SK-N-SH (cell line): Measurements from ENCODE around the gene PBRM1. TPM values are rescaled to one million over a fixed set of nuclear protein-coding genes. Genes with fewer than 3 reads are reported as not detected.

Experiments
- CTCF ChIA-PET: fragments of 300-600, 350-600 bp; formaldehyde crosslinking; extraction: SDS; loops from one replicate; lab custom pipeline; 2021; lab: Yijun Ruan, JAX
- POLR2A ChIA-PET: fragments of 350-600 bp; sonication (Branson Sonifier 250); formaldehyde crosslinking; extraction: SDS; loops from one replicate; lab custom pipeline; 2020; ENCODE audit warnings: antibody characterized with exemption, inconsistent platforms; lab: Yijun Ruan, JAX
- DNase-seq: peaks from one replicate; pipeline ENCODE4 v3.0.0; 2012
- H2AFZ ChIP-seq: fragments of 200-600 bp; sonication (generic); 2 replicates; pipeline ENCODE4 v1.8.1; 2016; ENCODE audit warnings: antibody characterized with exemption, mild to moderate bottlenecking, low read depth
- H3F3A ChIP-seq: fragments of 200-600 bp; sonication (generic); replicated peaks from 2 replicates; pipeline ENCODE3; 2016; ENCODE audit warnings: antibody characterized with exemption, mild to moderate bottlenecking; ENCODE audit not compliant: insufficient read depth
- H3K27ac ChIP-seq, 2 experiments: fragments of 200-500 bp in 1 of 2; fragments of 200-600 bp in 1 of 2; sonication (Bioruptor generic) in 1 of 2; sonication (generic), shearing (Covaris generic) in 1 of 2; 2 replicates each; pipeline versions ENCODE4 v1.5.1 to v1.6.1; 2014 to 2016; ENCODE audit warnings: low read depth in 2 of 2, inconsistent platforms in 1 of 2, low read length in 1 of 2, mild to moderate bottlenecking in 1 of 2, mixed read lengths in 1 of 2
- H3K27me3 ChIP-seq: fragments of 200-600 bp; sonication (generic), shearing (Covaris generic); 2 replicates; pipeline ENCODE4 v1.6.1; 2016; ENCODE audit warnings: mixed run types; ENCODE audit not compliant: insufficient read depth
- H3K36me3 ChIP-seq, 2 experiments: fragments of 200-500 bp in 1 of 2; fragments of 200-600 bp in 1 of 2; sonication (Bioruptor generic) in 1 of 2; sonication (generic) in 1 of 2; replicated peaks in 1 of 2; 2 replicates each; pipeline versions ENCODE3 to v1.5.1; 2014 to 2016; ENCODE audit warnings: low read length in 1 of 2, mild to moderate bottlenecking in 1 of 2; ENCODE audit not compliant: insufficient read depth in 2 of 2, control insufficient read depth in 1 of 2
- H3K4me1 ChIP-seq, 2 experiments: fragments of 200-500 bp in 1 of 2; fragments of 200-600 bp in 1 of 2; sonication (Bioruptor generic) in 1 of 2; sonication (generic), shearing (Covaris generic) in 1 of 2; 2 replicates each; pipeline versions ENCODE4 v1.5.1 to v1.6.1; 2014 to 2016; ENCODE audit warnings: low read depth in 1 of 2, low read length in 1 of 2, mixed run types in 1 of 2; ENCODE audit not compliant: insufficient read depth in 2 of 2, control insufficient read depth in 1 of 2
- H3K4me2 ChIP-seq: fragments of 200-600 bp; sonication (generic), shearing (Covaris generic); 2 replicates; pipeline ENCODE4 v1.6.1; 2017; ENCODE audit warnings: mixed run types
- H3K4me3 ChIP-seq, 2 experiments: fragments of 200-500 bp in 1 of 2; fragments of 200-600 bp in 1 of 2; sonication (Bioruptor generic) in 1 of 2; sonication (generic), shearing (Covaris generic) in 1 of 2; 2 replicates each; pipeline versions ENCODE4 v1.5.1 to v1.8.1; 2014 to 2016; ENCODE audit warnings: low read depth in 2 of 2, inconsistent platforms in 1 of 2, low read length in 1 of 2, mild to moderate bottlenecking in 1 of 2, mixed read lengths in 1 of 2, moderate library complexity in 1 of 2
- H3K79me2 ChIP-seq: fragments of 200-600 bp; sonication (generic); 2 replicates; pipeline ENCODE4 v1.8.1; 2017; ENCODE audit warnings: mild to moderate bottlenecking; ENCODE audit not compliant: insufficient read depth
- H3K9ac ChIP-seq: fragments of 200-600 bp; sonication (generic); 2 replicates; pipeline ENCODE4 v1.6.1; 2017; ENCODE audit warnings: mixed run types
- H3K9me2 ChIP-seq: fragments of 200-600 bp; sonication (generic); 2 replicates; pipeline ENCODE4 v1.6.1; 2017; ENCODE audit warnings: mixed run types
- H3K9me3 ChIP-seq: fragments of 200-600 bp; sonication (generic); 2 replicates; pipeline ENCODE4 v1.6.1; 2017; ENCODE audit warnings: mixed run types, mild to moderate bottlenecking, moderate library complexity
- H4K20me1 ChIP-seq: fragments of 200-600 bp; sonication (generic); 2 replicates; pipeline ENCODE4 v1.6.1; 2017; ENCODE audit warnings: mild to moderate bottlenecking, mixed run types; ENCODE audit not compliant: insufficient read depth
- CHD2 ChIP-seq: fragments of 150-350 bp; IDR thresholded peaks from 2 replicates; pipeline ENCODE4 v1.6.1; 2018; ENCODE audit warnings: low read length; ENCODE audit not compliant: partially characterized antibody
- ELF1 ChIP-seq: IDR thresholded peaks from 2 replicates; pipeline ENCODE4 v1.4.0; 2012
- FOXM1 ChIP-seq: IDR thresholded peaks from 2 replicates; pipeline ENCODE4 v1.4.0; 2012; ENCODE audit warnings: low read depth, mild to moderate bottlenecking
- GATA2 ChIP-seq: sonication (generic); formaldehyde crosslinking; IDR thresholded peaks from 2 replicates; pipeline ENCODE4 v1.5.0; 2020; ENCODE audit warnings: mild to moderate bottlenecking, missing genetic modification reagents
- JUND ChIP-seq: IDR thresholded peaks from 2 replicates; pipeline ENCODE4 v1.4.0; 2012
- NRF1 ChIP-seq: IDR thresholded peaks from 2 replicates; pipeline ENCODE4 v1.6.1; 2012; ENCODE audit warnings: low read depth, mild to moderate bottlenecking, low read length
- PBX3 ChIP-seq: IDR thresholded peaks from 2 replicates; pipeline ENCODE4; 2012
- RCOR1 ChIP-seq: fragments of 150-350 bp; IDR thresholded peaks from 2 replicates; pipeline ENCODE4 v1.6.1; 2017; ENCODE audit warnings: antibody characterized with exemption, low read length
- SIN3A ChIP-seq: IDR thresholded peaks from 2 replicates; pipeline ENCODE4 v1.6.1; 2012; ENCODE audit warnings: low read depth, mild to moderate bottlenecking, low read length, moderate library complexity, borderline replicate concordance
- TAF1 ChIP-seq: IDR thresholded peaks from 2 replicates; pipeline ENCODE4 v1.6.1; 2012; ENCODE audit warnings: low read depth, mild to moderate bottlenecking, low read length, moderate library complexity, borderline replicate concordance
- TCF12 ChIP-seq: IDR thresholded peaks from 2 replicates; pipeline ENCODE4 v1.4.0; 2012
- TEAD4 ChIP-seq: IDR thresholded peaks from 2 replicates; pipeline ENCODE4 v1.4.0; 2012; ENCODE audit warnings: mild to moderate bottlenecking, borderline replicate concordance; ENCODE audit not compliant: insufficient read depth
- USF2 ChIP-seq: fragments of 150-350 bp; IDR thresholded peaks from 2 replicates; pipeline ENCODE4 v1.6.1; 2017; ENCODE audit warnings: antibody characterized with exemption, low read length, low read depth, borderline replicate concordance
- WGBS: methylation state at CpG from one replicate; pipeline ENCODE4 v1.1.6; 2017; ENCODE audit warnings: low lambda C conversion rate; 5-methylcytosine and 5-hydroxymethylcytosine counted together
- polyA plus RNA-seq, 3 experiments: library from polyadenylated mRNA; depleted of rRNA; stranded (reverse); fragments of >200 nt; gene quantifications; 2 replicates each; pipeline ENCODE4 v1.2.3, GENCODE V29; 2012

Gene PBRM1
- polyA plus RNA-seq, 1 of the 3 experiments (the other 2 are of a cell fraction), result 14.3 TPM

DNA sequence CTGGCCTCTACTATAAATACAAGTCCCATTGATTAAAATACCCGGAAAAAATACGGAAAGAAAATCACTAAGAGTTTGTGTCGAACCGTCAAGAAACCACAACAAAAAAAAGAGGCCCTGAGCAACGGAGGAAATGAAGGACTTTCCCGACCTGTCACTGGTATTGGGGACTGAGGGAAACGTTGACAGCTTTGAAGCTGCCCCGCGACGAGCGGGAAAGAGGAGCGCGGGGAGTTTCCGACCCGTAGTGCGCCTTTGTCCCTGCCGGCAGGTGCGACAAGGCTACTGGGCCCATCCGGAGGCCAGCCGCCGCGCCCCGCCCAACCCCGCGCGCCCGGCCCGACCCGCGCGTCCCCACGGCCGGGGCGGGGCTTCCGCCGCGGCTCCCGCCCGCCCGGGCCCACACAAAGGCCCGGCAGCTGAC, 416 bp downstream of the PBRM1 start:
- H3K4me3 ChIP-seq, result peak overlapping the region; percentile 88 to 95
- H3F3A ChIP-seq, result peaks cover 17% of the 10 kb centered on the region
- no peak for TF ChIP-seq FOXM1
- TF ChIP-seq CHD2, result peak; percentile 3
- TF ChIP-seq RCOR1, result no peak
- TF ChIP-seq ELF1, result 0 out of 2 replicates have a peak, but pooled peaks have one; percentile 3
- no peak for TF ChIP-seq NRF1
- no peak for TF ChIP-seq TAF1
- TF ChIP-seq USF2, result no peak
- TF ChIP-seq PBX3, result no peak
- no peak for TF ChIP-seq TCF12
- peak; percentile 79; the same call in 1 of the 2 replicates for TF ChIP-seq SIN3A
- no peak for TF ChIP-seq TEAD4
- DNase-seq, result peak; percentile 97
- H2AFZ ChIP-seq, result peak overlapping the region; percentile 68
- peak overlapping the region; percentile 80 for H3K4me2 ChIP-seq
- 2% methylated on average over 13 of the region's 41 CpGs for WGBS
- no peaks in the 10 kb centered on the region for H3K27me3 ChIP-seq
- peak overlapping the region; percentile 96 for H3K9ac ChIP-seq
- POLR2A ChIA-PET, result interaction anchor here (0.6 to 0.8 kb wide), 2 partner anchors 149 to 182 kb away, joined by 4 read pairs; partner anchors contain the start of gene UQCC5
- H3K27ac ChIP-seq, result peak overlapping the region; percentile 86 to 93
- no peaks in the 10 kb centered on the region for H3K9me3 ChIP-seq
- CTCF ChIA-PET, result no interaction called here
- H3K9me2 ChIP-seq, result no peaks in the 10 kb centered on the region
- peaks cover 0 to 13% of the 10 kb centered on the region in 2 experiments; a peak in 2 of 4 replicates for H3K4me1 ChIP-seq
- no peaks in the 10 kb centered on the region for H4K20me1 ChIP-seq
- H3K79me2 ChIP-seq, result peaks cover 93% of the 10 kb centered on the region
- H3K36me3 ChIP-seq, result peaks cover 43 to 50% of the 10 kb centered on the region in 2 experiments

DNA sequence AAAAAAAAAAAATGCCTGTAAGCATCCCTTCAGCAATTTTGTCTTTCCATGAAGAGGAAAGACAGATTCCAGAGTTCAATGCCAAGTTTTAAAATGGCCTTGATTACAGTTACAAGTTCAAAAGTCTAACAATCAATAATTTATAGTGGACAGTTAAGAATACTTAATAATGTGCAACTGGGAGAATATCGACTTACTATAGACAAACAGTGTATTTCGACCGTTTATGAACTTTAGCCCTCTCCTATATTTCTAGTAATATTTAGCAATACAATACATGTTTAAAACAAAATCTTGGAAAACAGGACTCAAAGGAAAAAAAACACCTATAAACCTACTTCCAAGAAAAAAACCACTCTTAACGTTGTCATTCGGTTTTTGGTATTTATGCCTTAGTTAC, 1.5 kb downstream of the PBRM1 start:
- H3K79me2 ChIP-seq, result peaks cover 96% of the 10 kb centered on the region
- peaks cover 41 to 46% of the 10 kb centered on the region in 2 experiments for H3K36me3 ChIP-seq
- peak overlapping the region; percentile 86 to 87 for H3K27ac ChIP-seq
- H4K20me1 ChIP-seq, result no peaks in the 10 kb centered on the region
- DNase-seq, result no peak
- no peaks in the 10 kb centered on the region for H3K9me2 ChIP-seq
- TF ChIP-seq TAF1 (no peak), SIN3A (no peak), JUND (no peak), GATA2 (CRISPR knock-in tag) (no peak)
- H3K27me3 ChIP-seq, result no peaks in the 10 kb centered on the region
- H3K4me2 ChIP-seq, result peak overlapping the region; percentile 80
- ChIA-PET CTCF (no interaction called here), POLR2A (interaction anchor here (0.7 kb wide), 1 partner anchor 211 kb away, joined by 3 read pairs; no protein-coding TSS in a partner anchor)
- H3K4me3 ChIP-seq, result peak overlapping the region; percentile 88 to 95; a peak in 3 of 4 replicates
- H3F3A ChIP-seq, result peaks cover 9% of the 10 kb centered on the region
- no peaks in the 10 kb centered on the region for H3K9me3 ChIP-seq
- H2AFZ ChIP-seq, result no peak overlapping the region; the same call in 1 of the 2 replicates
- 46% methylated on average over 5 of the region's 5 CpGs for WGBS
- H3K4me1 ChIP-seq, result peaks cover 0 to 13% of the 10 kb centered on the region in 2 experiments; a peak in 2 of 4 replicates
- peak overlapping the region; percentile 96 for H3K9ac ChIP-seq
